Endodermal cell (in vitro differentiated cells): ENCODE measurements around the gene KRT15. TPM values are rescaled to one million over a fixed set of nuclear protein-coding genes. Genes with fewer than 3 reads are reported as not detected.
"Not testable (repeated sequence)": the region's sequence is repeated elsewhere in the genome, so short reads cannot be mapped to it uniquely, and the experiment has no call there.

Experiments
- DNase-seq: peaks from one replicate; pipeline ENCODE4 v3.0.0-alpha.2; 2017
- H3K27ac ChIP-seq: 2 replicates; pipeline ENCODE4 v1.5.1; 2013; ENCODE audit warnings: mild to moderate bottlenecking, low read depth, low read length, moderate library complexity
- H3K27me3 ChIP-seq: 2 replicates; pipeline ENCODE4 v1.6.1; 2013; ENCODE audit warnings: mild to moderate bottlenecking, low read length, moderate library complexity; ENCODE audit not compliant: insufficient read depth, control insufficient read depth, poor library complexity, severe bottlenecking
- H3K36me3 ChIP-seq: 2 replicates; pipeline ENCODE4 v1.7.0; 2013; ENCODE audit warnings: mild to moderate bottlenecking, low read length, moderate library complexity; ENCODE audit not compliant: control insufficient read depth, insufficient read depth
- H3K4me1 ChIP-seq: one replicate; pipeline ENCODE4 v1.7.0; 2013; ENCODE audit warnings: low read length; ENCODE audit not compliant: control insufficient read depth, insufficient read depth
- H3K4me3 ChIP-seq: 2 replicates; pipeline ENCODE4 v1.5.1; 2013; ENCODE audit warnings: mild to moderate bottlenecking, low read length, moderate library complexity
- H3K9ac ChIP-seq: 2 replicates; pipeline ENCODE4 v1.6.1; 2013; ENCODE audit warnings: mild to moderate bottlenecking, low read length, moderate library complexity; ENCODE audit not compliant: poor library complexity, severe bottlenecking; ENCODE audit errors: extremely low read depth
- H3K9me3 ChIP-seq: 2 replicates; pipeline ENCODE4 v1.6.1; 2013; ENCODE audit warnings: mild to moderate bottlenecking, low read length, moderate library complexity; ENCODE audit not compliant: control insufficient read depth
- H3K27ac Mint-ChIP-seq: 2 replicates; pipeline ENCODE4 v1.8.0; 2020; ENCODE audit warnings: mixed read lengths
- H3K27me3 Mint-ChIP-seq: 2 replicates; pipeline ENCODE4 v1.8.0; 2021; ENCODE audit warnings: mild to moderate bottlenecking, mixed read lengths; ENCODE audit not compliant: insufficient read depth
- H3K36me3 Mint-ChIP-seq: 2 replicates; pipeline ENCODE4 v1.8.0; 2020; ENCODE audit warnings: low read depth, mixed read lengths
- H3K4me1 Mint-ChIP-seq: 2 replicates; pipeline ENCODE4 v1.8.0; 2020; ENCODE audit warnings: mixed read lengths
- H3K4me3 Mint-ChIP-seq: 2 replicates; pipeline ENCODE4 v1.8.0; 2020; ENCODE audit warnings: mild to moderate bottlenecking, moderate library complexity, mixed read lengths
- H3K9me3 Mint-ChIP-seq: 2 replicates; pipeline ENCODE4 v1.8.0; 2020; ENCODE audit warnings: mild to moderate bottlenecking, mixed read lengths
- CTCF ChIP-seq: fragments of 200-600 bp; sonication (generic); conservative IDR thresholded peaks from 2 replicates; pipeline ENCODE4 v1.5.0; 2021; ENCODE audit warnings: antibody characterized with exemption, mild to moderate bottlenecking
- WGBS, 2 experiments: methylation state at CpG; one replicate each; pipeline versions ENCODE4 v1.1.5 to v1.1.7; 2013; ENCODE audit warnings: missing lambda C conversion rate in 2 of 2, mixed read lengths in 1 of 2; ENCODE audit not compliant: insufficient coverage in 1 of 2, insufficient read length in 1 of 2; 5-methylcytosine and 5-hydroxymethylcytosine counted together
- total RNA-seq, 2 donors: library from RNA; stranded (reverse); fragmentation: NEBNext Ultra II Directional in 1 of 2; extraction: Animal tissue kit (Norgen Biotek cat#: 25700) in 1 of 2; gene quantifications; 2 replicates in 1 of 2; 3 replicates in 1 of 2; pipeline ENCODE4 v1.2.1, GENCODE V29; 2021

KRT15 gene
- total RNA-seq, 2 donors from 2014 or later: 0.95 to 1.2 TPM

- peaks cover 10% of the 10 kb centered on the region for H3K9me3 Mint-ChIP-seq
- peaks cover 7% of the 10 kb centered on the region for H3K27me3 Mint-ChIP-seq
- H3K4me1 Mint-ChIP-seq: peaks cover 28% of the 10 kb centered on the region
- H3K27ac ChIP-seq: no peak overlapping the region
- H3K4me3 ChIP-seq: no peak overlapping the region
- no peaks in the 10 kb centered on the region for H3K27me3 ChIP-seq
- H3K9ac ChIP-seq: no peak overlapping the region
- TF ChIP-seq CTCF: no peak
- H3K4me1 ChIP-seq: peaks cover 6% of the 10 kb centered on the region
- no peak overlapping the region for H3K27ac Mint-ChIP-seq
- 85 to 87% methylated on average over 11 to 13 of the region's 13 CpGs for WGBS, 2 experiments
- peaks cover 8% of the 10 kb centered on the region for H3K9me3 ChIP-seq
- no peaks in the 10 kb centered on the region for H3K36me3 ChIP-seq
- H3K4me3 Mint-ChIP-seq: no peak overlapping the region
- DNase-seq: peak; percentile 53
- no peaks in the 10 kb centered on the region for H3K36me3 Mint-ChIP-seq
Measured at GRCh38 chr17:41545829-41546410, 27.2 kb upstream of the KRT15 start.

- H3K4me1 ChIP-seq: peaks cover 6% of the 10 kb centered on the region
- Mint-ChIP-seq H3K27me3 (peaks cover 7% of the 10 kb centered on the region), H3K36me3 (no peaks in the 10 kb centered on the region), H3K4me3 (no peak overlapping the region), H3K4me1 (peaks cover 38% of the 10 kb centered on the region), H3K27ac (peak overlapping the region; percentile 71), H3K9me3 (peaks cover 10% of the 10 kb centered on the region)
- no peaks in the 10 kb centered on the region for H3K36me3 ChIP-seq
- DNase-seq: peak; percentile 75
- H3K27me3 ChIP-seq: no peaks in the 10 kb centered on the region
- H3K4me3 ChIP-seq: no peak overlapping the region
- no peak overlapping the region for H3K27ac ChIP-seq
- no peak overlapping the region for H3K9ac ChIP-seq
- no peak for TF ChIP-seq CTCF
- WGBS, 2 experiments: 87 to 91% methylated on average over 3 to 5 of the region's 5 CpGs
- peaks cover 8% of the 10 kb centered on the region for H3K9me3 ChIP-seq
Measured at GRCh38 chr17:41544935-41545334, 26.2 kb upstream of the KRT15 start.

GRCh38 chr17:41544491-41544892 is 25.8 kb upstream of the KRT15 start:
- H3K9me3 ChIP-seq: peaks cover 8% of the 10 kb centered on the region
- no peak overlapping the region for H3K27ac ChIP-seq
- Mint-ChIP-seq H3K9me3 (peaks cover 10% of the 10 kb centered on the region), H3K27me3 (peaks cover 7% of the 10 kb centered on the region), H3K36me3 (no peaks in the 10 kb centered on the region), H3K4me3 (no peak overlapping the region), H3K4me1 (peaks cover 38% of the 10 kb centered on the region), H3K27ac (peak overlapping the region; percentile 76)
- H3K27me3 ChIP-seq: no peaks in the 10 kb centered on the region
- 44 to 60% methylated on average over 3 to 5 of the region's 5 CpGs for WGBS, 2 experiments
- H3K4me3 ChIP-seq: no peak overlapping the region
- DNase-seq: peak; percentile 71
- H3K4me1 ChIP-seq: peaks cover 6% of the 10 kb centered on the region
- H3K36me3 ChIP-seq: no peaks in the 10 kb centered on the region
- H3K9ac ChIP-seq: no peak overlapping the region
- no peak for TF ChIP-seq CTCF

- not testable (repeated sequence) for H3K36me3 Mint-ChIP-seq, H3K36me3 ChIP-seq, H3K9ac ChIP-seq, H3K4me3 ChIP-seq, H3K4me3 Mint-ChIP-seq, H3K27ac ChIP-seq, H3K27me3 Mint-ChIP-seq, H3K27me3 ChIP-seq, DNase-seq, H3K9me3 ChIP-seq, H3K9me3 Mint-ChIP-seq, H3K27ac Mint-ChIP-seq, H3K4me1 ChIP-seq
- H3K4me1 Mint-ChIP-seq: peaks cover 45% of the 10 kb centered on the region
- 90 to 91% methylated on average over 7 to 10 of the region's 10 CpGs for WGBS, 2 experiments
Measured at GRCh38 chr17:41542786-41543185, 24.1 kb upstream of the KRT15 start.
